Measurements from ENCODE around the gene DAD1. TPM values are rescaled to one million over a fixed set of nuclear protein-coding genes. Genes with fewer than 3 reads are reported as not detected.

Gene DAD1
- total RNA-seq, 1 experiment from 2014 or later, result 162 TPM

GRCh38 chr14:22520796-22521195 is 68.2 kb downstream of the DAD1 start:
- no peak for TF ChIP-seq MAX (IDR thresholded peaks at IDR 0.05)
- Histone ChIP-seq H2AFZ (ENCODE audit: low read depth, low read length, poor library complexity, severe bottlenecking) (no peak overlapping the region), H3K27ac (ENCODE audit: low read depth, low read length) (no peak overlapping the region), H3K79me2 (ENCODE audit: insufficient read depth, low read length) (no peaks in the 10 kb centered on the region), H3K4me3 (replicated peaks in 1 of 2; ENCODE audit: low read depth in 1 of 2, low read length in 2 of 2) (no peak overlapping the region), H3K27me3 (ENCODE audit: insufficient read depth, low read length) (peaks cover 83% of the 10 kb centered on the region), H3K9ac (ENCODE audit: low read length) (no peak overlapping the region), H3K4me2 (ENCODE audit: low read length) (no peak overlapping the region), H3K36me3 (ENCODE audit: control insufficient read depth in 1 of 2, insufficient read depth in 2 of 2, low read length in 2 of 2) (no peaks in the 10 kb centered on the region), H3K9me3 (ENCODE audit: control insufficient read depth in 1 of 2, insufficient read depth in 1 of 2, low read depth in 1 of 2, low read length in 2 of 2) (no peaks in the 10 kb centered on the region), H3K9me2 (ENCODE audit: insufficient read depth) (no peaks in the 10 kb centered on the region), H4K20me1 (ENCODE audit: insufficient read depth) (no peaks in the 10 kb centered on the region), H3K4me1 (ENCODE audit: control insufficient read depth in 1 of 2, insufficient read depth in 2 of 2, low read length in 2 of 2) (no peaks in the 10 kb centered on the region)
- intact Hi-C loops (cut with micrococcal nuclease), result no loop called here
- ChIA-PET CTCF (no interaction called here), RAD21 (ENCODE audit: low non-redundant PET in 1 of 2, low total read pairs in 2 of 2, uncharacterized antibody in 2 of 2, unreplicated experiment in 2 of 2) (no interaction called here), POLR2A (no interaction called here)
- ATAC-seq (no peak), DNase-seq (ENCODE audit: low read depth, low spot score) (no peak)
- no TSS peak for BruUV-seq (replicated peaks)

GRCh38 chr14:22519877-22520685 is 68.9 kb downstream of the DAD1 start:
- intact Hi-C loops (cut with micrococcal nuclease), result no loop called here
- no peaks in the 10 kb centered on the region for H3K79me2 ChIP-seq (ENCODE audit: insufficient read depth, low read length)
- POLR2A ChIA-PET, result no interaction called here
- H3K27ac ChIP-seq (ENCODE audit: low read depth, low read length), result no peak overlapping the region
- H3K9ac ChIP-seq (ENCODE audit: low read length), result no peak overlapping the region
- CTCF ChIA-PET, result no interaction called here
- BruUV-seq (replicated peaks), result no TSS peak
- RAD21 ChIA-PET (ENCODE audit: low non-redundant PET in 1 of 2, low total read pairs in 2 of 2, uncharacterized antibody in 2 of 2, unreplicated experiment in 2 of 2), result no interaction called here
- H3K4me1 ChIP-seq (ENCODE audit: control insufficient read depth in 1 of 2, insufficient read depth in 2 of 2, low read length in 2 of 2), result no peaks in the 10 kb centered on the region
- DNase-seq (ENCODE audit: low read depth, low spot score) (no peak), ATAC-seq (no peak)
- H3K4me3 ChIP-seq (replicated peaks in 1 of 2; ENCODE audit: low read depth in 1 of 2, low read length in 2 of 2), result no peak overlapping the region
- no peaks in the 10 kb centered on the region for H4K20me1 ChIP-seq (ENCODE audit: insufficient read depth)
- H3K27me3 ChIP-seq (ENCODE audit: insufficient read depth, low read length), result peaks cover 83% of the 10 kb centered on the region
- no peaks in the 10 kb centered on the region for H3K36me3 ChIP-seq (ENCODE audit: control insufficient read depth in 1 of 2, insufficient read depth in 2 of 2, low read length in 2 of 2)
- H2AFZ ChIP-seq (ENCODE audit: low read depth, low read length, poor library complexity, severe bottlenecking), result no peak overlapping the region
- no peak overlapping the region for H3K4me2 ChIP-seq (ENCODE audit: low read length)
- no peak for TF ChIP-seq EGR1 (IDR thresholded peaks at IDR 0.05; ENCODE audit: low read depth)
- TF ChIP-seq MAX (IDR thresholded peaks at IDR 0.05), result no peak
- TF ChIP-seq POLR2AphosphoS5 (IDR thresholded peaks at IDR 0.05; ENCODE audit: low read depth, low read length), result no peak
- TF ChIP-seq JUND (IDR thresholded peaks at IDR 0.05), result no peak
- TF ChIP-seq ZBTB33 (IDR thresholded peaks at IDR 0.05; ENCODE audit: extremely low read depth, insufficient replicate concordance, low read length), result no peak
- no peak for TF ChIP-seq POLR2A (IDR thresholded peaks at IDR 0.05; ENCODE audit: borderline replicate concordance, extremely low read depth, insufficient read depth, insufficient read length)
- TF ChIP-seq TCF7L2 (IDR thresholded peaks at IDR 0.05; ENCODE audit: borderline replicate concordance, extremely low read depth, insufficient read depth, insufficient read length), result no peak
- no peaks in the 10 kb centered on the region for H3K9me3 ChIP-seq (ENCODE audit: control insufficient read depth in 1 of 2, insufficient read depth in 1 of 2, low read depth in 1 of 2, low read length in 2 of 2)
- H3K9me2 ChIP-seq (ENCODE audit: insufficient read depth), result no peaks in the 10 kb centered on the region
